ENCODE measurements around the gene CELF5.

Gene CELF5

DNA sequence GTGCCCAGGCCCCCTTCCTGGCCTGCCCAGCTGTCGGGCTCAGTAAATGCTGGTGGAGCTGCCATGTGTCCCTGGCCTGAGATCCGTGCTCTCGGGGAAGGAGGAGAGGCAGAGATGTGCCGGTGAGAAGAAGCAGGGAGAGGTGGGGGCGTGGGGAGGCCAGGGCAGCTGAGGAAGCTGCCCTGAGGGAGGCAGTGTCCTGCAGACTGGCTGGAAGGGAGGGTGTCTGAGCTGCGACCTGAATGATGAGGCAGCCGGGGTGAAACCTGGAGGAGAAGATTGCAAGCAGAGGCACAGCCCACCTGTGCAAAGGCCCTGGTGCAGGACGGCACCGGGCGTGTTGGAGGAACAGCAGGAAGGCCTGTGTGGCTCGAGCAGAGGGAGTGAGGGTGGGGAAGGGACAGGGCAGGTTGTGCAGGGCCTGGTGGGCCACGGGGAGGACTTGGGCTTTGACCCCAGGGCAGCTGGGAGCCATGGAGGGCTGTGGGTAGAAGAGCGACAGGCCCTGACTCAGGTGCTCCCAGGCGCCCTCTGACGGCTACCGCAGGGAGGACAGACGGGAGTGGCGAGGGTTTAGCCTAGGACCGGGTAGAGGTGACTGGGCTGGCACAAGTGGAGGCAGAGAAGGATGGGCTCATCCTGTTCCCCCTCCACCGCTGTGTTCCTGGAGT is 14.0 kb upstream of the CELF5 start:
- TF ChIP-seq, protein P1, sequence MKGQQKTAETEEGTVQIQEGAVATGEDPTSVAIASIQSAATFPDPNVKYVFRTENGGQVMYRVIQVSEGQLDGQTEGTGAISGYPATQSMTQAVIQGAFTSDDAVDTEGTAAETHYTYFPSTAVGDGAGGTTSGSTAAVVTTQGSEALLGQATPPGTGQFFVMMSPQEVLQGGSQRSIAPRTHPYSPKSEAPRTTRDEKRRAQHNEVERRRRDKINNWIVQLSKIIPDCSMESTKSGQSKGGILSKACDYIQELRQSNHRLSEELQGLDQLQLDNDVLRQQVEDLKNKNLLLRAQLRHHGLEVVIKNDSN (IDR thresholded peaks at IDR 0.05), result no peak
- TF ChIP-seq RAD21 (IDR thresholded peaks at IDR 0.05; ENCODE audit: low read depth), result peak; percentile 31; the same call in 1 of the 2 replicates

DNA sequence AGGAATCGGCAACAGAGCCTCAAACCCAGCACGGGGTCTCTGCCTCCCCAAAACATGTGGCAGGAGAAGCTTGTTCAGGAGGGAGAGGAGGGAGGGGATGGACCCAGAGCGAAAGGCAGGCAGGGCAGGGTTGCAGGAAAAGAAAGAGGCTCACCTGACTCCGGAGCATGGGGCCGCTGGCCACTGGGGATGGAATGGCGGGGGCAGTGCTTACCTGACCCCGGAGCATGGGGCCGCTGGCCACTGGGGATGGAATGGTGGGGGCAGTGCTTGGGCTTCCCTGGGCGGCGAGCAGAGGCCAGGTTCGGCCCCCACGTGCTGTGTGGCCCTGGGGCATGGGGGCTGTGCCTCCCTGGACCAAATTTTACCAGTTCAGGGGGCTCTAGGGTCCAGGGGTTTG is 13.3 kb upstream of the CELF5 start:
- no peak for TF ChIP-seq EP300 (IDR thresholded peaks at IDR 0.05; ENCODE audit: borderline replicate concordance)
- TF ChIP-seq, protein P2, sequence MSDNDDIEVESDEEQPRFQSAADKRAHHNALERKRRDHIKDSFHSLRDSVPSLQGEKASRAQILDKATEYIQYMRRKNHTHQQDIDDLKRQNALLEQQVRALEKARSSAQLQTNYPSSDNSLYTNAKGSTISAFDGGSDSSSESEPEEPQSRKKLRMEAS (IDR thresholded peaks at IDR 0.05), result no peak
- no peak for TF ChIP-seq ZBTB7A (IDR thresholded peaks at IDR 0.05; ENCODE audit: low read depth)
- no peak for TF ChIP-seq CREB1 (IDR thresholded peaks at IDR 0.05; ENCODE audit: low read depth)
- TF ChIP-seq TAF1 (IDR thresholded peaks at IDR 0.05; ENCODE audit: low read depth), result no peak
- TF ChIP-seq CEBPB (IDR thresholded peaks at IDR 0.05), result no peak
- no peak for TF ChIP-seq NFIC (IDR thresholded peaks at IDR 0.05)
- TF ChIP-seq, protein P3, sequence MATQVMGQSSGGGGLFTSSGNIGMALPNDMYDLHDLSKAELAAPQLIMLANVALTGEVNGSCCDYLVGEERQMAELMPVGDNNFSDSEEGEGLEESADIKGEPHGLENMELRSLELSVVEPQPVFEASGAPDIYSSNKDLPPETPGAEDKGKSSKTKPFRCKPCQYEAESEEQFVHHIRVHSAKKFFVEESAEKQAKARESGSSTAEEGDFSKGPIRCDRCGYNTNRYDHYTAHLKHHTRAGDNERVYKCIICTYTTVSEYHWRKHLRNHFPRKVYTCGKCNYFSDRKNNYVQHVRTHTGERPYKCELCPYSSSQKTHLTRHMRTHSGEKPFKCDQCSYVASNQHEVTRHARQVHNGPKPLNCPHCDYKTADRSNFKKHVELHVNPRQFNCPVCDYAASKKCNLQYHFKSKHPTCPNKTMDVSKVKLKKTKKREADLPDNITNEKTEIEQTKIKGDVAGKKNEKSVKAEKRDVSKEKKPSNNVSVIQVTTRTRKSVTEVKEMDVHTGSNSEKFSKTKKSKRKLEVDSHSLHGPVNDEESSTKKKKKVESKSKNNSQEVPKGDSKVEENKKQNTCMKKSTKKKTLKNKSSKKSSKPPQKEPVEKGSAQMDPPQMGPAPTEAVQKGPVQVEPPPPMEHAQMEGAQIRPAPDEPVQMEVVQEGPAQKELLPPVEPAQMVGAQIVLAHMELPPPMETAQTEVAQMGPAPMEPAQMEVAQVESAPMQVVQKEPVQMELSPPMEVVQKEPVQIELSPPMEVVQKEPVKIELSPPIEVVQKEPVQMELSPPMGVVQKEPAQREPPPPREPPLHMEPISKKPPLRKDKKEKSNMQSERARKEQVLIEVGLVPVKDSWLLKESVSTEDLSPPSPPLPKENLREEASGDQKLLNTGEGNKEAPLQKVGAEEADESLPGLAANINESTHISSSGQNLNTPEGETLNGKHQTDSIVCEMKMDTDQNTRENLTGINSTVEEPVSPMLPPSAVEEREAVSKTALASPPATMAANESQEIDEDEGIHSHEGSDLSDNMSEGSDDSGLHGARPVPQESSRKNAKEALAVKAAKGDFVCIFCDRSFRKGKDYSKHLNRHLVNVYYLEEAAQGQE (IDR thresholded peaks at IDR 0.05; ENCODE audit: low read depth), result no peak
- TF ChIP-seq EGR1 (IDR thresholded peaks at IDR 0.05), result no peak
- no peak for TF ChIP-seq TEAD4 (IDR thresholded peaks at IDR 0.05)
- TF ChIP-seq, protein P1 (IDR thresholded peaks at IDR 0.05), result no peak
- TF ChIP-seq TCF12 (IDR thresholded peaks at IDR 0.05; ENCODE audit: low read depth), result no peak
- TF ChIP-seq YY1 (IDR thresholded peaks at IDR 0.05; ENCODE audit: low read depth), result no peak
- TF ChIP-seq RAD21 (IDR thresholded peaks at IDR 0.05; ENCODE audit: low read depth), result no peak
- no peak for TF ChIP-seq FOXM1 (IDR thresholded peaks at IDR 0.05; ENCODE audit: borderline replicate concordance, low read depth)

DNA sequence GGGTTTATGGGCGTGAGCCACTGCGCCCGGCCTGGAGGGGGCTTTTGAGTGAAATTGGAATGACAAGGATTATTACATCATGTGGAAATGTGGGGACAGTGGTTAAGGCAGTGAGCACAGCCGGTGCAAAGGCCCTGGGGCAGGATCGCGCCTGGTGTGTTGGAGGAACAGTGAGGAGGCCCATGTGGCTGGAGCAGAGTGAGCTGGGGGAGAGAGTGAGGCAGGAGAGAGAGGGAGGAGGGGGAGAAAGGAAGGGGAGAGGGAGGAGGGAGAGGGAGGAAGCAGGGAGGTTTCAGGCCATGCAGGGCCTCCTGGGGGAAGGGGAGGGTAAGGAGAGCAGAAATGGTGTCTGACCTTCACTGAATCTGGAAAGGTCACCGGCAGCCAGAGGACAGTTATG is 11.3 kb upstream of the CELF5 start:
- no peak for TF ChIP-seq TCF12 (IDR thresholded peaks at IDR 0.05; ENCODE audit: low read depth)
- no peak for TF ChIP-seq YY1 (IDR thresholded peaks at IDR 0.05; ENCODE audit: low read depth)
- TF ChIP-seq, protein P2 (IDR thresholded peaks at IDR 0.05), result no peak
- TF ChIP-seq EP300 (IDR thresholded peaks at IDR 0.05; ENCODE audit: borderline replicate concordance), result no peak
- no peak for TF ChIP-seq CREB1 (IDR thresholded peaks at IDR 0.05; ENCODE audit: low read depth)
- TF ChIP-seq, protein P1 (IDR thresholded peaks at IDR 0.05), result no peak
- TF ChIP-seq EGR1 (IDR thresholded peaks at IDR 0.05), result no peak
- no peak for TF ChIP-seq TAF1 (IDR thresholded peaks at IDR 0.05; ENCODE audit: low read depth)
- TF ChIP-seq NFIC (IDR thresholded peaks at IDR 0.05), result no peak

DNA sequence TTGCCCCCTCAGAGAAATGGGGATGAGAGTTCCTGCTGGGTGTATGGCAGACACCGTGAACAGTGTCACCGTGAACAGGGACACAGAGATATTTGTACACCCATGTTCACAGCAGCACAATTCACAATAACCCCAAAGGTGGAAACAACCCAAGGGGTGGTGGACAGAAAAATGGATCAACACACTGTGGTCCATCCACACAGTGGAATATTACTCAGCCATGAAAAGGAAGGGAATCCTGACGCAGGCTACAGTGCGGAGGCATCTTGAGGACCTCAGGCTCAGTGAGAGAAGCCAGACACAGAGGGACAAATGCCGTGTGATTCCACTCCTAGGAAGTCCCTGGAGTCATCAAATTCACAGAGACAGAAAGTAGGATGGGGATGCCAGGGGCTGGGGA is 7.6 kb upstream of the CELF5 start:
- no peak for TF ChIP-seq TCF12 (IDR thresholded peaks at IDR 0.05; ENCODE audit: low read depth)
- no peak for TF ChIP-seq RAD21 (IDR thresholded peaks at IDR 0.05; ENCODE audit: low read depth)
- TF ChIP-seq TEAD4 (IDR thresholded peaks at IDR 0.05), result no peak
- TF ChIP-seq CEBPB (IDR thresholded peaks at IDR 0.05), result no peak

DNA sequence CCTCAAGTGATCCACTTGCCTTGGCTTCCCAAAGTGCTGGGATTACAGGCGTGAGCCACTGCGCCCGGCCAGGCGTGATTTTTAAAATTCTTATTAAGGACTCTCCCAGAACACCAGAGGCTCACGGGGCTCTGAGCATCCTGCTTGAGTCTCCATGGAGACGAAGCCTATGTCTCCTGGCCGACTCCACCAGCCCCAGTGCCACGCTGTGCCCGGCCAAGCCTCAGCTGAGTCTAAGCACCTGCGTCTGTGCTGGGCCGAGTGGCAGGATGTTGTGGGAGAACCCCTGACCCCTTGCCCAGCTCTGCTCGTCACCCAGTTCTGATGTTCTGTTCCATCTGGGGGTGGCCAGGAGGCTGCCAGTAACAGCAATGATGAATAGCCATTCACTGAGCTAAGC is 3.9 kb upstream of the CELF5 start:
- TF ChIP-seq FOXM1 (IDR thresholded peaks at IDR 0.05; ENCODE audit: borderline replicate concordance, low read depth), result no peak
- TF ChIP-seq, protein P1 (IDR thresholded peaks at IDR 0.05), result no peak
- TF ChIP-seq YY1 (IDR thresholded peaks at IDR 0.05; ENCODE audit: low read depth), result no peak
- TF ChIP-seq ZBTB7A (IDR thresholded peaks at IDR 0.05; ENCODE audit: low read depth), result no peak
- TF ChIP-seq CREB1 (IDR thresholded peaks at IDR 0.05; ENCODE audit: low read depth), result no peak
- TF ChIP-seq RAD21 (IDR thresholded peaks at IDR 0.05; ENCODE audit: low read depth), result no peak
- TF ChIP-seq, protein P3 (IDR thresholded peaks at IDR 0.05; ENCODE audit: low read depth), result no peak
- no peak for TF ChIP-seq EP300 (IDR thresholded peaks at IDR 0.05; ENCODE audit: borderline replicate concordance)
- no peak for TF ChIP-seq TCF12 (IDR thresholded peaks at IDR 0.05; ENCODE audit: low read depth)
- TF ChIP-seq EGR1 (IDR thresholded peaks at IDR 0.05), result no peak
- TF ChIP-seq TEAD4 (IDR thresholded peaks at IDR 0.05), result no peak
- no peak for TF ChIP-seq NFIC (IDR thresholded peaks at IDR 0.05)
- no peak for TF ChIP-seq TAF1 (IDR thresholded peaks at IDR 0.05; ENCODE audit: low read depth)
- no peak for TF ChIP-seq CEBPB (IDR thresholded peaks at IDR 0.05)
- TF ChIP-seq, protein P2 (IDR thresholded peaks at IDR 0.05), result no peak

Data from Ishikawa (cell line).